ENCODE results near the gene FAM236D.
"Not testable (repeated sequence)": the region's sequence is repeated elsewhere in the genome, so short reads cannot be mapped to it uniquely, and the experiment has no call there.

Gene FAM236D

GRCh38 chrX:72808110-72808509 lies at the start of gene FAM236D:
Gene FAM236D (minus strand): TSS chrX:72808210. CDS start chrX:72808110, 100 bp downstream.
- DNase-seq = not testable (repeated sequence)

DNA sequence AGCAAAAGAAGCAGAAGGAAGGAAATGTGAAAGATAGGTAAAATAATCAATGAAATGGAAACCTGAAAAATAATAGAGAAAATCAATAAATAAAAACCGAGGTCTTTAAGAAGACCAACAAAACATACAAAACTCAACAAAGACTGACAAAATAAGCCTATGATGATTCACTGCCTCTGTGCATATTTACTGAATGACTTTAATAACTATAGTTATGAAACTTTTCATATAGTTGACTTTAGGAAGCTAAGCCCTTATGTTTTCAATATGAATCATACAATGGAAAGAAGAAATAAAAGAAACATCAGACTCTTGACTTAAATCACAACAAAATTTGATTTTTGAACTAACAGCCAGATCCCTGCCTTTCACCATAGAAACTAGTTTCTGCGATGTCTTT lies 29.5 kb upstream of the FAM236D start:
- not testable (repeated sequence) for DNase-seq

GRCh38 chrX:72830701-72831100 lies 22.7 kb upstream of the FAM236D start:
- DNase-seq = not testable (repeated sequence)

DNA sequence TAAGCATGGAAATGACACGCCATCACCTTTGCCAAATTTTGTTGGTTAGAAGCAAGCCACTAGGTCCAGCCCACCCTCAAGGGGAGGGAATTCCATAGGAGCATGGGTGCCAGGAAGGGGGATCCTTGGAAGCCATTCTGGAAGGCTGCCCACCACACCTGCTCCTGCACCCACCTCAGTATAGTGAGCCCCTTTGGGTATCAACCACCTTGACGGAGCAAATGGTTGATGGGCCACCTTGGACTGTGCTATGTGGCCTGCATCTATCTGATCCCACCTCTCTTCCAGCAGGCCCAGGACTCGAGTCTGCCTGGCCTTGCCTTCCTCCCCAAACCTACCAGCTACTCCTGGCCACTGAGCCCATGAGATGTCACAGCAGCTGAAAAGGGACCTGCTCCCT lies 17.6 kb downstream of the FAM236D start:
- DNase-seq = not testable (repeated sequence)

GRCh38 chrX:72788142-72788541 lies 19.9 kb downstream of the FAM236D start:
- DNase-seq = not testable (repeated sequence)

DNA sequence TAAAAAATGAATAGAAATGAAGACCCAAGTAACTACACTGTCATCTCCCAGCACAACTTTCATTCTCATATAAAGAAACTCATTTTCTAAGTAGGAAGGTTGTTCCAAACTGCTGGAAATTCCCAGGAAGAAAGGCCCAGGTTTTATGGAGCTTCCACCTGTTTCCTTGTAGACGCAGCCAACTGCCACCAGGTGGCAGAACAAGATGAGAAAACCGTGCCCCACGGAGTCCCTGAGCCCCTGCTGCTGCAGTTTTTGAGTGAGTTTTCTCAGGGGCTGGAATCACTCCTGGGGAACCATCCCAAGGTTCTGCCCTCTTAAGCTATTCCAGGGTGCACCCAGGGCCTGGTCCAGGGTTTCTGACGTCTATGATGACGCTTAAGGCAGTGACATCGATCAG lies 24.0 kb downstream of the FAM236D start:
- not testable (repeated sequence) for DNase-seq

DNA sequence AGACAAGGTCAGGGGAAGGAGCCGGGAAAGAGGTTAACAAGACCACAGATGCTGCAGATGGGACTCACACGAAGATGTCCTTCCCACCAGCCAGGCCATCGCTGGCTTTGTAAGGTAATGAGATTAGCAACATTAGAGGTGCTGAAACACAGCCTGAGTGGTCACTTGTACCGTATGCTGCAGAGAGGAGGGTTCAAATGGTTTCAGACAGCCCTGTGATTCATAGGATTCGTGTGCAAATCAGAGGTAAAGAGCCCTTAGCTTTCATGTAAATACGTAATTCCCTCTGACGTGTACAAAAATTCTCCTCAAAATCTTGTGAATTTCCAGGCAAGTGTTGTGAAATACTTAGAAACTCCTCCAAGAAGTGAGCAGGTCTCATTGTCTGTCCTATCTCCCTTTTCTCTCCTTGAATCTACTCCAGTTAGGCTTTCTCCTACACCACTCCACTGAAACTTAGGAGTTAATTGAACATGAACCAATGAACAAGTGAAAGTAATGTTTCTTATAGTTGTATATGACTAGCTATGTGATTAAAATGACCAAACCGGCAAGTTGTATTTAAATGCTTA lies 24.6 kb downstream of the FAM236D start:
- not testable (repeated sequence) for DNase-seq

GRCh38 chrX:72782560-72782959 lies 25.4 kb downstream of the FAM236D start, which contains the start of gene FAM236B:
Gene FAM236B (minus strand): TSS chrX:72782660. CDS start chrX:72782560, 100 bp downstream.
- not testable (repeated sequence) for DNase-seq

DNA sequence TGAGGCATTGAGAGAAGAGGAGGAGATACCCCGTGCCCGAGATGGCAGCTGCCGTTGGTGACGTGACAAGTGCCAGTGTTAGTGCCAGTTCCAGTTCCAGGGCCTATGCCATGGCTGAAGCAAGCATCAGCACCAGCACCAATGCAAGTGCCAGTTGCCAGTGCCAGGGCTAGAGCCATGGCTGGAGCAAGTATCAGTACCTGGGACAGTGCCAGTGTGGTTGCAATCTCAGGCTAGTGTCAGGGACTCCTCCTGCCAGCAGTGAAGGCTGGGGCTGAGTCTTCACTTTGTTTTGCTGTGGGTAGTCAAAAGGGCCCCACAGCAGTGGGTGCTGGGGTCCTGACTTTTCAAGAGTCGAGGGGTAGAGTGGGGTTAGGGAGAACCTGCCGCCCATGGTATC lies 29.9 kb downstream of the FAM236D start:
- DNase-seq = not testable (repeated sequence)

GRCh38 chrX:72777467-72777790 lies 30.6 kb downstream of the FAM236D start:
- not testable (repeated sequence) for DNase-seq

GRCh38 chrX:72776653-72777466 lies 31.1 kb downstream of the FAM236D start, which contains the start of gene DMRTC1B:
Gene DMRTC1B (plus strand): TSS chrX:72776890. CDS start chrX:72845136, 68,246 bp downstream.
- not testable (repeated sequence) for DNase-seq

DNA sequence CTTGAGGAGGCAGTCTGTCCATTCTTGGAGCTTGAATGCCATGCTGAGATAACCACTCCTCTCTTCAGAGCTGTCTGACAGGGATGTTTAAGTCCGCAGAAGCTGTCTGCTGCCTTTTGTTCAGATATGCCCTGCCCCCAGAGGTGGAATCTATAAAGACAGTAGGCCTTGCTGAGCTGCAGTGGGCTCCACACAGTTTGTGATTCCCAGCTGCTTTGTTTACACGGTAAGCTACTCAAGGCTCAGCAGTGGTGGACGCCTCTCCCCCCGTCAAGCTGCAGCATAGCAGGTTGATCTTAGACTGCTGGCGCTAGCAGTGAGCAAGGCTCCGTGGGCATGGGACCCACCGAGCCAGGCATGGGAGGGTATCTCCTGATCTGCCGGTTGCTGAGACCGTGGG lies 47.6 kb downstream of the FAM236D start:
- DNase-seq = not testable (repeated sequence)

Measured in activated CD8-positive, alpha-beta memory T cell treated with anti-CD3 and anti-CD28 coated beads, Interleukin-2, amount 50 U/mL, for 4 hours (primary cell).